BE2C (cell line): ENCODE measurements around the gene NXF1.
"Not testable (repeated sequence)": the region's sequence is repeated elsewhere in the genome, so short reads cannot be mapped to it uniquely, and the experiment has no call there.

Experiments
- DNase-seq: peaks from one replicate; pipeline ENCODE4 v3.0.0-alpha.2; 2020
- H3K27me3 ChIP-seq: fragments of 250-450 bp; sonication (Bioruptor Pico); 2 replicates; pipeline ENCODE4 v1.5.1; 2020; ENCODE audit warnings: mild to moderate bottlenecking
- H3K36me3 ChIP-seq: fragments of 250-450 bp; sonication (Bioruptor Pico); 2 replicates; pipeline ENCODE4 v1.5.1; 2020; ENCODE audit warnings: mild to moderate bottlenecking
- H3K4me1 ChIP-seq: fragments of 250-450 bp; sonication (Bioruptor Pico); 2 replicates; pipeline ENCODE4 v1.5.1; 2020
- H3K4me3 ChIP-seq: 2 replicates; pipeline ENCODE4 v1.5.1; 2011; ENCODE audit warnings: low read depth, low read length
- H3K9me3 ChIP-seq: fragments of 250-450 bp; sonication (Bioruptor Pico); 2 replicates; pipeline ENCODE4 v1.5.1; 2020
- TF ChIP-seq, protein P1 (sequence below): IDR thresholded peaks from 2 replicates; pipeline ENCODE4 v1.5.1; 2012; ENCODE audit warnings: mild to moderate bottlenecking, low read depth, low read length

NXF1 gene

DNA sequence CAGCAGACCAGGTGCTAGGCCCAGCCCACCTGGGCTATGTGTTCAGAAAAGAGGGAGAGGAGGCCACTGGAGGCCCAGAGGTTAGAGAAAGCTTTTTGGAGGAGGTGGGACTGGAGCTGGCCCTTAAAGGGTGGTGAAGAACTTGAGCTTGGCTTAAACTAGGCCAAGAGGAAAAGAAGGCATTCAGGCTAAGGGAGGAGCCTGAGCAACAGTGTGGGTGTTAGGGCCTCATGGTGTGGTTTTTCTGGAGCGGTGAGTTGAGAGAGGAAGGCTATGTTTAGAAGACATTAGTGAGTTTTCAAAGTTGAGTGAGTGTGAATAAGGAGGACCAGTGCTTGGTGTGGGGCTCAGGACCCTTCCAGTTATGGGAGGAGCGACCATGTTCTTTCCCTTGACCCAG is 27.9 kb downstream of the NXF1 start:
- Histone ChIP-seq H3K4me3 (no peak overlapping the region), H3K27me3 (no peaks in the 10 kb centered on the region), H3K4me1 (no peaks in the 10 kb centered on the region), H3K9me3 (no peaks in the 10 kb centered on the region), H3K36me3 (0 out of 2 replicates have a peak, but pooled peaks cover 3% of the 10 kb centered on the region)
- TF ChIP-seq, protein P1, sequence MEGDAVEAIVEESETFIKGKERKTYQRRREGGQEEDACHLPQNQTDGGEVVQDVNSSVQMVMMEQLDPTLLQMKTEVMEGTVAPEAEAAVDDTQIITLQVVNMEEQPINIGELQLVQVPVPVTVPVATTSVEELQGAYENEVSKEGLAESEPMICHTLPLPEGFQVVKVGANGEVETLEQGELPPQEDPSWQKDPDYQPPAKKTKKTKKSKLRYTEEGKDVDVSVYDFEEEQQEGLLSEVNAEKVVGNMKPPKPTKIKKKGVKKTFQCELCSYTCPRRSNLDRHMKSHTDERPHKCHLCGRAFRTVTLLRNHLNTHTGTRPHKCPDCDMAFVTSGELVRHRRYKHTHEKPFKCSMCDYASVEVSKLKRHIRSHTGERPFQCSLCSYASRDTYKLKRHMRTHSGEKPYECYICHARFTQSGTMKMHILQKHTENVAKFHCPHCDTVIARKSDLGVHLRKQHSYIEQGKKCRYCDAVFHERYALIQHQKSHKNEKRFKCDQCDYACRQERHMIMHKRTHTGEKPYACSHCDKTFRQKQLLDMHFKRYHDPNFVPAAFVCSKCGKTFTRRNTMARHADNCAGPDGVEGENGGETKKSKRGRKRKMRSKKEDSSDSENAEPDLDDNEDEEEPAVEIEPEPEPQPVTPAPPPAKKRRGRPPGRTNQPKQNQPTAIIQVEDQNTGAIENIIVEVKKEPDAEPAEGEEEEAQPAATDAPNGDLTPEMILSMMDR = no peak
- no peak for DNase-seq

DNA sequence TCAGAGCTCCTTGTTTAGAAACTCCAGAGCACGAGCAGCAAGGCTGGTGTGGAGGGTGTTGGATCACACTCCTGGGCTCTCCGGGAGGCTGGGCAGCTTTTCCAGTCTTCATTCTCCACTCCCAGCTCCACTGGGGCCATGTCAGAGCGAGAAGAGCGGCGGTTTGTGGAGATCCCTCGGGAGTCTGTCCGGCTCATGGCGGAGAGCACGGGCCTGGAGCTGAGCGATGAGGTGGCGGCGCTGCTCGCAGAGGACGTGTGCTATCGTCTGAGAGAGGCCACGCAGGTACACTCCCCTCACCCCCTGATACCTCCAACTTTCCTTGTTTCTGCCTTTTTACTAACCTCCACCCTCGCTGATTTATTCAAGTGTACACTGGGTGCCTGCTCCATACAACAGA is 29.6 kb downstream of the NXF1 start:
- no peak for DNase-seq
- no peak overlapping the region for H3K4me3 ChIP-seq
- TF ChIP-seq, protein P1 = no peak
- no peaks in the 10 kb centered on the region for H3K27me3 ChIP-seq
- no peaks in the 10 kb centered on the region for H3K4me1 ChIP-seq
- no peaks in the 10 kb centered on the region for H3K9me3 ChIP-seq
- 0 out of 2 replicates have a peak, but pooled peaks cover 3% of the 10 kb centered on the region for H3K36me3 ChIP-seq

DNA sequence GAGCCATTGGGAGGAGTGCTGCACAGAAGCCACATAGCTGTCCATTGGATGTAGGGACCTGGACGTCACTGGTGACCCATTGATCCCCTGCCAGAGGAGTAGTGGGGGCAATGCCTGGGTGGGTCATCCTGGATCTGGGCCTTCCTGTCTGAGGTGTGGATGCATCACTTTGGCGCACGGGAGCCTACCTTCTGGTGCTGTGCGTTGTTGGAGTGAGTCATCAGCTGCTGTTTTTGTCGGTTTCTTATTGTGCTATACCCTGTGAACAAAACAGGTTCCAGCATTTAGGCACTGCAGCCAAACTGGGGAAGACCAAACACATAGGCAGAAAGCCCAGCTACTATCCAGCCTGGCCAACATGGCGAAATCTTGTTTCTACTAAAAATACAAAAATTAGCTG is 30.8 kb downstream of the NXF1 start:
- Histone ChIP-seq H3K36me3 (0 out of 2 replicates have a peak, but pooled peaks cover 3% of the 10 kb centered on the region), H3K4me3 (no peak overlapping the region), H3K9me3 (no peaks in the 10 kb centered on the region), H3K27me3 (no peaks in the 10 kb centered on the region), H3K4me1 (no peaks in the 10 kb centered on the region)
- DNase-seq = no peak
- TF ChIP-seq, protein P1 = no peak

DNA sequence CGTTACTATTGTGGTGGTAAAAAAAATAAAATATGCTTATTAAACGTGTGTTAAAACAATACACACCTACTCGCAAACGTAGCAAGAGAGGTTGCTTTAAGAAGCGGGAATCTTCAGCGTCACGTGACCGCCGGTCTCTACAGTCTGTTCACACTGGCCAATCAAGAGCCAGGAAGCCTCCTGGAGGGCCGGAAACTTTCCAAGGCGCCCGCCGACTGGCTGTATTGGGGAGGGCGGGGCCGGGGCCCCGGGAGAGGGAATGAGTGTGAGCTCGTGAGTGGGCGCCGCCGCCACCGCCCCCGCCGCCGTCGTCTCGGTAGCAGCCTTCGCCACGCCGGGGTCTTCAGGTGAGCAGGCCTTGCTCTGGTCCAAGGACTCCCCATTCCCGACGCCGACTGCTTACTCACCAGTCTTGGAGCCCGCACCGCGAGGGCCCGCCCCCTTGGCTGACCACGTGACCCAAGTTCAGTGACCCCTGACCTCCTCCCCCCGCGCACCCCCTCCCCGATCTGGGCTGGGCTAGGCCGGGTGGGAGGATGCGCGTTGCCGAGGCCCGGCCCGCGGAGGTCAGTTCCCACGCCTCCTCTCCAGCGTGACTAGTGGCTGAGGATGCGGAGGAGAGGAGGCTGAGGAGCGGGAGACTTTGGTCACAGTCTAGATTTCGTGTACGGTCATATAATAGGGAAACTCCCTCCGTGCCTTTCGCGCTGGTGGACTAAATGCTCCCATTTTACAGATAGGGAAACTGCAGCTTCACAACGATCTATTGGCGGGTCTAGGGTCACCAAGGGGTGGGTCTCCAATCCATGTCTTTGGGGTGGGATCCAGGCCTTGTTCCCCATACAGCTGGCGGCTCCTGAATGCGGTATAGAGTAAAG is 33.9 kb downstream of the NXF1 start, which contains the start of gene TAF6L:
TAF6L (plus strand) TSS at position 253 of the 878 bp plus-strand sequence. CDS start 4,388 bp downstream, outside the sequence.
- TF ChIP-seq, protein P1 = no peak
- peak; percentile 94 for DNase-seq
- no peaks in the 10 kb centered on the region for H3K27me3 ChIP-seq

DNA sequence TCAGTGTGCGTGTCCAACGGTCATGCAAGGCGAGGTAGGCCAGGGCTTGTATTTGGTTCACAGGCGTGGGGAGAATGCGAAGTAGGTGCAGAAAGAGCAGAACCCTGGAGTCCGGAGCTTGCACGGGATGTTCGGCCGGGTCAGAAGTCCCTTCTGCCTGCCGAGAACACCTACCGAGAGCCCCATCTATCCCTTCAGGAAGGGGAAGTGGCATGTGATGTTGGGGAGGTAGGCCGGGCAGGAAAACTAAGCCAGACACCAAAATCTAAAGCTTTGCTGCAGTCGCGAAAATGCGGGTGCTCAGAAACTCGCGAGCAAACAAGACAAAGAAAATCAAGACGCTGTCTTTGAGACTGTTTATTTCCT is 34.5 kb downstream of the NXF1 start:
- TF ChIP-seq, protein P1 = no peak
- Histone ChIP-seq H3K9me3 (no peaks in the 10 kb centered on the region), H3K27me3 (no peaks in the 10 kb centered on the region), H3K36me3 (no peaks in the 10 kb centered on the region), H3K4me1 (no peaks in the 10 kb centered on the region), H3K4me3 (peak overlapping the region; percentile 67)
- peak; percentile 16 for DNase-seq

More for the DNA sequence above, 33.9 kb downstream of the NXF1 start, which contains the start of gene TAF6L:
- Histone ChIP-seq H3K4me3 (peak within 1 kb of the TSS; percentile 67), H3K9me3 (no peaks in the 10 kb centered on the region), H3K4me1 (no peaks in the 10 kb centered on the region), H3K36me3 (no peaks in the 10 kb centered on the region)

DNA sequence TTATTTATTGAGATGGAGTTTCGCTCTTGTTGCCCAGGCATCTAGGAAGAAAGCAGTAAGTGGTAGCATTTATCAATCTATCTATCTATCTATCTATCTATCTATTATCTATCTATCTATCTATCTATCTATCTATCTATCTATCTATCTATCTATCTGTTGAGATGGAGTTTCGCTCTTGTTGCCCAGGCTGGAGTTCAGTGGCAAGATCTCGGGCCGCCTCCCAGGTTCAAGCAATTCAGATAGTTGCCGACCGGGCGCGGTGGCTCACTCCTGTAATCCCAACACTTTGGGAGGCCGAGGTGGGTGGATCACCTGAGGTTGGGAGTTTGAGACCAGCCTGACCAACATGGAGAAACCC is 44.4 kb downstream of the NXF1 start:
- H3K36me3 ChIP-seq, H3K9me3 ChIP-seq, DNase-seq, H3K27me3 ChIP-seq, H3K4me1 ChIP-seq: not testable (repeated sequence)
- peak overlapping the region; percentile 73 for H3K4me3 ChIP-seq
